ENCODE measurements around the gene FMN2.

The FMN2 gene

GRCh38 chr1:240099329-240099728 lies 7.6 kb downstream of the FMN2 start:
- no peak for DNase-seq

- no peak for DNase-seq
These were observed 8.1 kb downstream of the FMN2 start for GRCh38 chr1:240099748-240100147.

- no peak for DNase-seq
These were observed 8.8 kb downstream of the FMN2 start for GRCh38 chr1:240100371-240100934.

- DNase-seq: no peak
These were observed 9.6 kb downstream of the FMN2 start for GRCh38 chr1:240101306-240101705.

- no peak for DNase-seq
These were observed 10.1 kb downstream of the FMN2 start for GRCh38 chr1:240101737-240102136.

- DNase-seq: no peak
These were observed 13.0 kb downstream of the FMN2 start for GRCh38 chr1:240104672-240105071.

DNA sequence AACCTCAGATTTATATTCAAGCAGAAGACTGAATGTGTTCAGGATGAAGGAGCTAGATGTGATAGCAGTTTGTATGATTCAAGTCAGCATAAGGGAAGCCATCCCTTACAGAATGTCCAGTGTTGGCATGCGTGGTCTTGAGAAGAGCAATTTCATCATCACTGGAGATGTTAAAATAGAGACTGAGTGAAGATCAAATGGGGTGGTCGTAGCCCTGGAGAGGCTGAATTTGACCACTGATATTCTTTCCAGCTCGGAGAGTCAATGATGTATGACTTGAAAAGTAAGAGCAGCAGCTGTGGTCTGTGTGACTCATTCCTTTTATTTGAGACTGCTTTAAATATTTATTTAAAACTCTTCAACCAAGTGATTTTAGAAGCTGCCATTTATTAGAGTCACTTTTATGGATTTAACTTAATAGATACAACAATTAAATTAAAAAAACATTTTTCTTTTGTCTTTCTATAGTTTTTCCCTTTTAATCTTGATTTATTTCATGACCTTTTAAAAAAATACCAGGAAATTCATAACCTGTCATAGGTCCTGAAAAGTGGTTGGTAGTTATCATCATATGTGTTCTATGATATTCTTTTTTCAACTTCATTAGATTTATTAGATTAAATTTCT lies 15.5 kb downstream of the FMN2 start:
- DNase-seq: no peak

GRCh38 chr1:240109130-240109529 lies 17.4 kb downstream of the FMN2 start:
- no peak for DNase-seq

DNA sequence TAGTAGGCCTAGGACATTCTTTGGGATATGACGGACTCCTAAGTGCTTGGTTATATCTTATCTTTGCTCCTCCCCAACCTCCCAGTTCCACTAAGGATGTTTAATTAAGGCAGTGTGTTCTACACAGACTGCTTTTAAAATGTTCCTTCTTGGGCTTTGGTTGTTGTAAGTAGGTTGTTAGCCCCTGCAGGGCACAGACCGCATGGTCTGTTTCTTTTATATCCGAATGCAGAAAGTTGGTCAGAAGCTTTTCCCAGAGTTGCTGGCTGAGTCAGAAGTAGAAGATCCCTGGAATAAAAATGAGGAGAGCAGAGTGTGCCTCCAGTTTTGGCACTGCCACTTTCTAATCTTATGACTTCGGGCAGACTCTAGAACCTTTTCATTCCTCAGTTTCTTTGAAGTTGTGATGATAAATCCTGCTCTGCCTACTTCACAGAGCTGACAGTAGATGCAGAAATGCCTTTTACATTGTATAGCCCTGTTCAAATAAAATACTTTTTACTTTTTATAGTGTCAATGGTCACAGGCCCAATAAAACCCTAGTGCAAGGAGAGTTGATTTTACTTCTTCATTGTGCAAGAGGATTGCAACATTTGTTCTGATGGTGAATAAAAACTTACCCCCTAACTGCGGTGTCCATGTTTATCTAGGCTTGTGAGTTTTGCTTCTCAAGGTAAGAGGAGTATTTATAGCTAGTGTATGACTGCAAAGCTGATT lies 18.4 kb downstream of the FMN2 start:
- DNase-seq: no peak

DNA sequence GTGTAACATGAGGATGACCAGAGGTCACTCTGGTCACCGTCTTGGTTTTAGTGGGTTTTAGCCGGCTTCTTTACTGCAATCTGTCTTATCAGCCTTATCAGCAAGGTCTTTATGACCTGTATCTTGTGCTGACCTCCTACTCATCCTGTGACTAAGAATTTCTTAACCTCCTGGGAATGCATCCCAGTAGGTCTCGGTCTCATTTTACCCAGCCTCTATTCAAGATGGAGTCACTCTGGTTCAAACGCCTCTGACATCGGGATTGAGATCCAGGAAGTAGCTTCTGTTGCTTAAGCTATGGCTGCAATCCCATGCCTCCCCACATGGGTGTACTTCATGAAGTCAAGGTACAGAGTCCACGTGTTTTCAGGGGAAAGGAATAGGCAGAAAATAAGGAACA lies 19.9 kb downstream of the FMN2 start:
- no peak for DNase-seq

DNA sequence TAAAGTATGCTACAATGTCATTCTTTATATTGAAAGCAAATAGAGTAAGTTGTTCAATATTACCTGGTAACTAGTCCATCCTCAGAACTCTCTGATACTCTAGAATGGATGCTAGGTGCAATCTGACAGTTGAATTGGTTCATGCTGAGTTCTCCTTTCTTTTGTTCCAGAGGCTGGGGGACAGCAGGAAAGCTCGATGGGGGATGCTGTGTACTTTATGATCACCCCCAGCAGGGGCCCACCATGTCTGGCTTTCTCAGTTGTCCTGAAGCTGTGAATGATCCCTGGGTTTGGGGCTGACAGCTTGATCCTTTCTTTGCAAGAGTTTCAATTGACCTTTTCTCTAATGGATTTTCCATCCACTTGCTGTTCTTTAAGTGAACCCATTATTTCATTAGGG lies 22.5 kb downstream of the FMN2 start:
- no peak for DNase-seq

- DNase-seq: no peak
These were observed 24.1 kb downstream of the FMN2 start for GRCh38 chr1:240115831-240116230.

GRCh38 chr1:240116831-240117769 lies 25.4 kb downstream of the FMN2 start:
- no peak for DNase-seq

- DNase-seq: no peak
These were observed 26.2 kb downstream of the FMN2 start for GRCh38 chr1:240117930-240118329.

- no peak for DNase-seq
These were observed 31.2 kb downstream of the FMN2 start for GRCh38 chr1:240122639-240123613.

DNA sequence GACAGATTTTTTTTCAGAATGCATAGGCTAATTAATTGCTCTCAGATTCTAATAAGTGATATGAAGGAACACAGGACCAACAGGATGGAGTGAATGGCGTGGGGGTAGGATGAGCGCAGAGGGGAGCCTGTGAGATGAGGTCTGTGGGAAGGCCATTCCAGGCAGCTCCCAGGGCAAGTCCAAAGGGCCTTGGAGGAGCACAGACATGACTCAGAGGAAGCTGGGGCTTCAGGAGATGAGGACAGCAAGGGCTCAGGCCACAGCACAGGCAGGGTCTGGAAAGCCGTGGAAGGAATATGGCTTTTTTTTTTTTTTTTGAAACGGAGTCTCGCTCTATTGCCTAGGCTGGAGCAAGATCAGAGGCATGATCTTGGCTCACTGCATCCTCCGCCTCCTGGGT lies 35.1 kb downstream of the FMN2 start:
- DNase-seq: no peak

- DNase-seq: no peak
These were observed 36.7 kb downstream of the FMN2 start for GRCh38 chr1:240128366-240128765.

- no peak for DNase-seq
These were observed 42.4 kb downstream of the FMN2 start for GRCh38 chr1:240134113-240134512.

DNA sequence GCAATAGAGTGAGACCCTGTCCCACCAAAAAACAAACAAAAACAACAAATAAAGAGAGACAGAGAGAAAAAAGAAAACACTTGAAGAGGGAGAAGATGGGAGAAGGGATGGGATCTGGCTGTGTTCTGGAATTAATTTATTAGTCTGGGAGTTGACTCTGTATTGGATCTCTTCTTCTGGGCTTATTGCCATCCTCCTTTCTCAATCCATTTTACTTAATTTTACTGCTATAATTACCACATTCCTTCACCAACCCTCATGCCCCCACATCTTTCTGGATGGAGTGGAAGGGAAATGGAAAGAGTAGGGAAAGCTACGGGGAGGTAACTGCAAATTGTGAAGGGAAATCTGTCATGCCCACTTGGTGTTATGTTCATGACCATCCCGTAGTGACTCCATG lies 42.9 kb downstream of the FMN2 start:
- DNase-seq: no peak

DNA sequence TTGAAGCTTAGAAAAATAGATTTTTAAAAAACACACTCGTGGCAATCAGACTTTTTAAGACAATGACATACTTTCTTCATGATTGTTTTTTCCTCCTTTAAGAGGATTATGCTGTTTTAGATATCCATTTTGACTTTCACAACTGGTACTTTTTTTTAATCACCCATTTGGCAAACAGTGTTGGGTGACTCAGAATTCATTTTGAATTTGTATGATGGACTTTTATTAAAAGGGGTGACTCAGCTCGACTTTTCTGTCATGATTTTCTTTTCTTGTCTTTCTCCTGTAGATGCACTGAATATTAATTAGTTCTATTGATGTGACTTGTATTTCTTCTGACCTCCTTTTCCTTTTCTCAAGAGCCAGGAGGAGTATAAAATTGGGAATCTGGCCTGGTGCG lies 44.7 kb downstream of the FMN2 start:
- DNase-seq: no peak

DNA sequence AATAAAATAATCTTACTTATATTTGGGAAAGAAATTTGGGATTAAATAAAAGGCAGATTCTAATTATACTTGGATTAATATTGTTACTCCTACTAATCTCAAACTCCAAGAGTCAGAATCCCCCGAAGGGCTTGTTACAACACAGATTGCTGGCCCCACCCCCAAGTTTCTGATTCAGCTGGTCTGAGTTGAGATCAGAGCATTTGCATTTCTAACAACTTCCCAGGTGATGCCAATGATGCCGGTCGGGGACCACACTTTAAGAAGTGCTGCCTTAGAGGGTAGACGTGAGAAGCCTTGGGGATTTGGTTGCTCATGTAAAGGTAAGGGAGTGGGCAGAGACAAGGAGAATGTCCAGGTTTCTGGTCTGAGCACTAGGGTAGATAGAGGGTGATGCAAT lies 47.2 kb downstream of the FMN2 start:
- DNase-seq: no peak

GRCh38 chr1:240139511-240139910 lies 47.8 kb downstream of the FMN2 start:
- DNase-seq: no peak
